ENCODE data around the gene NCOA1.

Gene NCOA1

DNA sequence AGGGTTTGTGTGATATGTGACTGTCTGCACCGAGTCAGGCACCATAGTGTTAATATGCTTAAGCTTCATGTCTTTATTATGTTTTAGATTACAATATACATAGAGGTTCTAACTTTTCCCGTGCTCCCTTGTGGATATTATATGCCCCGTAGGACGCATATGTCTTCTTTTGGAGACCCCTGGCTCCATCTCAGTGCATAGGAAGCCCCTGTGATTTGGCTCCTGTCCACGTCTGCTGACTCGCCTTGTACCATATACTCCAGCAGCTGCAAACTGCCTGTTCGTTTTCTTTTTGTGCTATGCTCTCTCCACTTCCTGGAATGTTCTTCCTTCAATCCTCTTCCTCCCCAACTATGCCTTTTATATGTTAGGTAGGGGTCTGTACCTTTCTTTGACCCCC, 191.2 kb downstream of the NCOA1 start:
- DNase-seq (ENCODE audit: low read depth): no peak
- H3K4me3 ChIP-seq (ENCODE audit: low read length): no peak overlapping the region
- no peak for TF ChIP-seq CTCF (conservative IDR thresholded peaks at IDR 0.05; ENCODE audit: low read length)

DNA sequence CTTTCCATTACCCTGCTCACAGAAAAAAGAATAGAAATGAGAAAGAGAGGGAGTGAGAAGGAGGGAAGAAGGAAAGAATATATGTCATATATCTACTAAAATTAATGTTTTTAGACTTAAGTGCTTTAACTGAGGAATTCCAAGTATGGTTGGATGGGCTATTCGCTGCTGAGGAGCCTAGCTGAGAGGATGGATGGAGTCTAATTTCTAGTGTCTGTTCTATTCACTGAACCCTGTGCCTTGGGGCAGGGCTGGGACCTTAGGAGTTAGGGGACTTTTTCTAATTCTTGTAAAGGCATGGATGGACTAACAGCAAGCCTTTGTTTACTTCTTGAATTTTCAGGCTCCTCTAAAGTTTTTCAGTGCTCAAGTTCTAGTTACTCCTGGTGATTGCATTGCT, 192.4 kb downstream of the NCOA1 start:
- no peak overlapping the region for H3K4me3 ChIP-seq (ENCODE audit: low read length)
- TF ChIP-seq CTCF (conservative IDR thresholded peaks at IDR 0.05; ENCODE audit: low read length): no peak
- no peak for DNase-seq (ENCODE audit: low read depth)

DNA sequence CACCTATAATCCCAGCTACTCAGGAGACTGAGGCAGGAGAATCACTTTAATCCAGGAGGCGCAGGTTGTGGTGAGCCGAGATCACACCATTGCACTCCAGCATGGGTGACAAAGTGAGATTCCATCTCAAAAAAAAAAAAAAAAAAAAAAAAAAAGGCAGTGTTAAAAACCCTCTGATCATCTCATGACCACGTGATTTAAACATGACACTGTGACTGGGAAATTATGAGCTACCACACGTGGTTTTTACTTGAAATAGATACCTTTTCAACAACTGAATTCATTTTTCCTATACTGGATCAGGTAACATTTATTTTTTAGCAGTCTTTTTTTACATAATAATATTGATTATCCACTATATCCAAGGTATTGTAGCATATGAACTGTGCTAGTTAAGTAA, 199.5 kb downstream of the NCOA1 start:
- DNase-seq (ENCODE audit: low read depth): no peak
- no peak for TF ChIP-seq CTCF (conservative IDR thresholded peaks at IDR 0.05; ENCODE audit: low read length)

DNA sequence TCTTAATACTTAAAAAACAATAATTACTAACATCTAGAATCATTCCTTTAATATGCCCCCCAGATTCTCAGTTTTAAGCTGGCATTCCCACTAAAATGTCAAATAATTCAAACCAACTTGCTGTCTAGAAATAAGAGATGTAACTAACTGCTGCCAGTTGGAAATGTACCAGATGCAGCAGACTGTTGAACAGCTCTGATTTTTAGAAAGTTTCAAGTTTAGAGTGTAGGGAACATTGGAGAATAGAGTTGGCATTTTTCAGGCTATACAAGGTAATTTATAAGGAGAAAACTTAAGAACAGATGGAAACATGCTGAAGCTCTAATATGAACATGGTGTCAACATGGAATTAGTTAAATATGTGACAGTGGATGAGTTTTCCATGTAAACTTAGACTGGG, 200.8 kb downstream of the NCOA1 start:
- TF ChIP-seq CTCF (conservative IDR thresholded peaks at IDR 0.05; ENCODE audit: low read length): no peak
- DNase-seq (ENCODE audit: low read depth): no peak
- no peak overlapping the region for H3K4me3 ChIP-seq (ENCODE audit: low read length)

More for the DNA sequence above, 199.5 kb downstream of the NCOA1 start:
- H3K4me3 ChIP-seq (ENCODE audit: low read length): no peak overlapping the region

DNA sequence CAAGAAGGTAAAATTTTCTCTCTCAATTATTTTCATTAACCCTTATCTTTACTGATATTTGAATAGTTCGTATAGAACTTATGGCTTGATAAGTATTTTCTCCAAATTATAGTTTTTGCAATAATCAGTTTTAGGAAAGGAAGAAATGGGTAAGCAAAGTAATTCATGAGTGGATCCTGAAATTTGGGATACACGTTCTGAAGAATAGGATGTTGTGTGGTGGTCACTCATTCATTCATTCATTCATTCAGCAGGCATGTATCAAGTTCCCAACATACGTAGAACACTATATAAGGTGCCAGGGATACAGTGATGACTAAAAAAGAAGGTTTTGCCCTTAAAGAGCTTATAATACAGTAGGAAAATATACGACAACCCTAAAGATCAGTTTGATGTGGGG, 206.7 kb downstream of the NCOA1 start:
- TF ChIP-seq CTCF (conservative IDR thresholded peaks at IDR 0.05; ENCODE audit: low read length): no peak
- H3K4me3 ChIP-seq (ENCODE audit: low read length): no peak overlapping the region

DNA sequence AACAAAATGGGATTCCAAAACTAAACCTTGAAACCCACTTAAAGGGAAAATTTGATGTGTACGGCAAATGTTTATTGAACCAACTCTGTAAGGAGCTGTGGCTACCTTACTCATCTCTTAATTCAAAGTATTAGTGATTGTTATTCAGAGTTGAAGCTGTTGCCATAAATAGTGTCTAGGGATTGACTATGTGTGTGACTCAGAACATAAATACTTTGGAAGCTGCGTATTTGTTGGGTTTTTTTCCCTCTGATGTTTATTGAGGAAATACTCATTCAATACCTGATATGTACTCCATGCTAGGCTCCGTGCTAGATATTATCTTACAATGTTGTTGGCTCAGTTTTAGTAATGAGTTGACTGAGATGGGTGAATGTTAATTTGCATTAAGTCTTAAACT, 211.7 kb downstream of the NCOA1 start:
- TF ChIP-seq CTCF (conservative IDR thresholded peaks at IDR 0.05; ENCODE audit: low read length): no peak
- no peak overlapping the region for H3K4me3 ChIP-seq (ENCODE audit: low read length)
- DNase-seq (ENCODE audit: low read depth): peak; percentile 86

More for the DNA sequence above, 206.7 kb downstream of the NCOA1 start:
- no peak for DNase-seq (ENCODE audit: low read depth)

DNA sequence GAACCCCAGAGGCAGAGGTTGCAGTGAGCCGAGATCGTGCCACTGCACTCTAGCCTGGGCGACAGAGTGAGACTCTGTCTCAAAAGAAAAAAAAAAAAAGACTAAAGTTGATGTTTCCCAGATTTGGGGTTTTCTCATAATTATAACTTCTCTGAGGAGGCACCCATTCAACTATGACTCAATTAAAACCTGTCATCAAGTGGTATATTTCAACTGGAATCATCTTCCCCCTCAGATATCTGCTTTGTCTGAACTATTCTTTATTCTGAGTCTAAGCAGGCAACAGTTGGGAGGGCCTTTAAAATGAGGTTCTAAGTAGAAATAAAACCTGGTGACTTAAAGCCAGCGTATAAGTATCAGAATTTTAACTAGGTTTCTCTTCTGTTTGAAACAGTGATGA, 213.6 kb downstream of the NCOA1 start:
- no peak overlapping the region for H3K4me3 ChIP-seq (ENCODE audit: low read length)
- no peak for TF ChIP-seq CTCF (conservative IDR thresholded peaks at IDR 0.05; ENCODE audit: low read length)
- DNase-seq (ENCODE audit: low read depth): peak; percentile 16
